Measurements from ENCODE around the gene TRIM66. TPM values are rescaled to one million over a fixed set of nuclear protein-coding genes. Genes with fewer than 3 reads are reported as not detected.

The TRIM66 gene
- total RNA-seq, 2 experiments from 2014 or later, result 28.1 to 28.2 TPM

DNA sequence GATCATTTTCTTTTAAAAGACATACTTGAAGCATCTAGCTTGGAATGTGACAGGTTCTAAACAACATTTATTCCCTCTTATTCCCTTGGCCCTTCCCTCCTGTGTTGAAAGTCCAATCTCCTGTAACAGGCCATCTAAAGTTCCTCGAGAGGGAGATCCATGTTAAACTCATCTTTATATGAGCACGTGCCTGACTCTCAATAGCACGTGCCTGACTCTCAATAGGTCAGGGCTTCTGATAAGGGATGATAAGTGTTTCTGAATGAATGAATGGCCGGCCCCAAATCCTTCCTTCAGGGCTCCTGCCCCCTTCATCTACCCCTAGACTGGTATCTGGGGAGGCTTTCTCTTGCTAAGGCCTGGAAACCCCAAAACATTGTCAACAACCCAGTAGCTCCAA is 27.3 kb upstream of the TRIM66 start:
- ChIA-PET POLR2A (no interaction called here), CTCF (no interaction called here)
- H3K27ac Mint-ChIP-seq, result no peak overlapping the region
- no peak for ATAC-seq
- H3K4me1 Mint-ChIP-seq (ENCODE audit: low read depth), result peaks cover 4% of the 10 kb centered on the region
- H3K27me3 Mint-ChIP-seq (ENCODE audit: low read depth), result no peaks in the 10 kb centered on the region
- no peaks in the 10 kb centered on the region for H3K9me3 Mint-ChIP-seq (ENCODE audit: insufficient read depth)
- H3K4me3 Mint-ChIP-seq, result no peak overlapping the region
- no peaks in the 10 kb centered on the region for H3K36me3 Mint-ChIP-seq (ENCODE audit: low read depth)
- no peak for DNase-seq

DNA sequence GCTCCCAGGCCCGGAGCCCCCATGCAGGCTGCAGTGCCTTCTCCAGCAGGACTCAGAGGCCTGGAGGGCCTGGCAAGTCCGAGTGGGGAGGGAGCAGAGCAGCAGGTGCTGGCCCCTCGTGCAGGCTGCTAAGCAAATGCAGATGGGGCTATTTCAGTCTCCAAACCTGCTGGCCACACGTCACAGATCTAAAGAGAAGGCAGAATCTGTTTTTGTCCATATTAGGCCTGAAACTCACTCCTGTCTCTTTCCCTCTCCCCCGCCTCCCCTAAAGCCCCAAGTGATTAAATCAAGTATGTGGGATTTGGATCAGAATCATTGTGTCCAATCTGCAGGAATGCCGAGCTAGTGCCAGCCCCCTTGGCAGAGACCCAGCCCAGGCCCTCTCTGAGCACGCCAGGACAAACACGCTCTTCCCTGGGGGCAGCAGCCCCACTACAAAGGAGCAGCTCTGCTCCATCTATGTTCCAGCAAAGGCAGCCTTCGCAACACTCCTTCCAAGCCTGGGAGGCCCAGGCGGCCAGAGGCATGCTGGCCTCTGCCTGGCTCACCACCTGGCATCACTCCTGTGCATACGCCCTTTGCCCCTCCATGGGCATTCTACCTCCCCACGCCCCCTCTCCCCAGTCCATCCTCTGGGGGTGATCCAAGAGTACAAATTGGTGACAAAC is 26.7 kb upstream of the TRIM66 start:
- Mint-ChIP-seq H3K9me3 (ENCODE audit: insufficient read depth) (no peaks in the 10 kb centered on the region), H3K4me1 (ENCODE audit: low read depth) (peaks cover 4% of the 10 kb centered on the region), H3K4me3 (no peak overlapping the region), H3K36me3 (ENCODE audit: low read depth) (no peaks in the 10 kb centered on the region), H3K27me3 (ENCODE audit: low read depth) (no peaks in the 10 kb centered on the region), H3K27ac (no peak overlapping the region)
- POLR2A ChIA-PET, result no interaction called here
- DNase-seq (no peak), ATAC-seq (no peak)
- CTCF ChIA-PET, result no interaction called here

DNA sequence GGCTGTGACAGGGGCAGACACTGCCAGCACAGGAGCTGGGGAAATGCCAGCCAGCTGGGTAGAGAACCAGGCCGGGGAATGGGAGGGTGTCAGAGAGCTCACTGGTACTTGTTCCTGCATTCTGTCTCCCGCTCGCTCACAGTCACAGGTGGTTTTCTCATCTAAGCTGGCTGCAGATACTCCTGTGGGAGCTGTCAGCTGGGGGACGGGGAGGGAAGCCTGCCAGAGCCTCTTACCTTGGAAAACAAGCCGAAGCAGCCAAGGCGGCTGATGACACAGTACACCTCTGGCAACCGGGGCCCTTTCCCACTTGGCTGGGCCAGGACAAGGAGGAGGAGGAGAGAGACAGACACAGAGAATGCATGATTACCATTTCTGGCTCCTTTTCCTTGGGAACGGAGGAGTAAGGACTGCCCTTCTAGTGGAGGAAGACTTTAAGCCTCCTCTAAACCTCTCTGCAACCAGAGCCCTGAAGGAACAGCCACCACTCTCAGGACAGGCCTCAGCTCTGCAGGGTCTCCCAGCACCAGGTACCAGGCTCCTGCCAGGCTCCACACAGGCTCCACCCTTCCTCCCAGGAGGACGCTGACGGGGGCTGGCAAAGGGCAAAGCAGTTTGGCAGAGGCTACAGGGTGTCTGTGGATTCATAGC is 25.2 kb upstream of the TRIM66 start:
- H3K9me3 Mint-ChIP-seq (ENCODE audit: insufficient read depth), result no peaks in the 10 kb centered on the region
- ChIA-PET POLR2A (no interaction called here), CTCF (no interaction called here)

DNA sequence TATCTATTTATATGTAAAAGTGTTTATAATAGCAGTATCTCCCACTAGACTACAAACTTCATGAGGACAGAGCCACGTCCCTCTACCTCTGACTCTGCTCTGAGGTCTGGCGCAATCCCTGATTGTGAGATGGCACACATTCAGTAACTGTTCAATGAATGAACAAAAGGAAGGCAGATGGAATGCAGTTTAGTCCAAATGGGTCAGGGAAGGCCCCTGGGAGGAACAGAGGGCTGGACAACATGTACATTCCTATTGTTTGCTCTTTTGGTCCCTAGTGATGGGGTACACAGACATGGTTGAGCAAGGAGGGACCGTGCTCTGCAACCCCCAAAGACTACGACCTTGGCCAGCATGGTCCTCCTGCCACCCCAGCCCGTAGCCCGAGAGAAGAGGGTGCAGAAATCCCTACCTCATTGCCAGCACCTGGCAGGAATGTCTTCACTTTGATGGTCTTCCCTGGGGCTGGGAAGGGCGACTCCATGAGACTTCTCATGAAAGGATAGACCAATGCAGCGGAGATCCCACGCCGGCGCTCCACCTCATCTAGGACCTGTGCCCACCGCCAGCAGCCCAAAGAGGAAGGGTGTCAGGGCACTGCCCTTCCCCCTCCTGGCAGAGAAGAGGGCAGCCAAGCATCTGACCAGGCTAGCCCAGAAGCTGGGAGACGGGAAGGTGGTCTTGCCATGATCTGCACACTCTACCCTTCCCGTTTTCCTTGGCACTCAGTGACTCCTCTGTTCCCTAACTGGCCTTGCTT is 24.4 kb upstream of the TRIM66 start:
- DNase-seq (no peak), ATAC-seq (no peak)
- Mint-ChIP-seq H3K4me3 (no peak overlapping the region), H3K4me1 (ENCODE audit: low read depth) (peaks cover 4% of the 10 kb centered on the region), H3K27ac (no peak overlapping the region), H3K36me3 (ENCODE audit: low read depth) (no peaks in the 10 kb centered on the region), H3K27me3 (ENCODE audit: low read depth) (no peaks in the 10 kb centered on the region), H3K9me3 (ENCODE audit: insufficient read depth) (no peaks in the 10 kb centered on the region)
- CTCF ChIA-PET, result no interaction called here
- POLR2A ChIA-PET, result no interaction called here

More for the DNA sequence above, 25.2 kb upstream of the TRIM66 start:
- Mint-ChIP-seq H3K4me1 (ENCODE audit: low read depth) (peaks cover 4% of the 10 kb centered on the region), H3K36me3 (ENCODE audit: low read depth) (no peaks in the 10 kb centered on the region), H3K27ac (no peak overlapping the region), H3K27me3 (ENCODE audit: low read depth) (no peaks in the 10 kb centered on the region), H3K4me3 (no peak overlapping the region)
- DNase-seq (no peak), ATAC-seq (no peak)

DNA sequence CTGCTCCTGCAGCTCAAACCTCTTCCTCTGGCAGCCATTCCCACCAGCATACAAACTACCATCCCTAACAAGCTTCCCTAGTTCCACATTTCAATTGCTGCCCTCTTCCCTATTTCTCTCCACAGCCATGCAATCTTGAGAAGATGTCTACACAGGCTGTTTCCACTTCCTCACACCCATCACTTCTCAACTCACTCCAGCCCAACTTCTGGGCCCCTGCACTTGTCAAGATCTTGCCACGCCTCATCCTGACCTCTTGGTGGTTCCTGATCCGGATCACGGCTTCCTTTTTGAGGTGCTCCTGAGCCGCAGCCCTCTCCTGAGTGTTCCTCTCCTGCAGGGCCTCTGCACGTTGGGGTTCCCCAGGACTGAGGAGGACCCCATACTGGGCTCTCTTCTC is 22.7 kb upstream of the TRIM66 start:
- ChIA-PET CTCF (no interaction called here), POLR2A (no interaction called here)
- no peak for DNase-seq
- Mint-ChIP-seq H3K27me3 (ENCODE audit: low read depth) (no peaks in the 10 kb centered on the region), H3K4me1 (ENCODE audit: low read depth) (peaks cover 4% of the 10 kb centered on the region), H3K4me3 (no peak overlapping the region), H3K9me3 (ENCODE audit: insufficient read depth) (no peaks in the 10 kb centered on the region), H3K27ac (no peak overlapping the region), H3K36me3 (ENCODE audit: low read depth) (no peaks in the 10 kb centered on the region)
- ATAC-seq, result no peak

DNA sequence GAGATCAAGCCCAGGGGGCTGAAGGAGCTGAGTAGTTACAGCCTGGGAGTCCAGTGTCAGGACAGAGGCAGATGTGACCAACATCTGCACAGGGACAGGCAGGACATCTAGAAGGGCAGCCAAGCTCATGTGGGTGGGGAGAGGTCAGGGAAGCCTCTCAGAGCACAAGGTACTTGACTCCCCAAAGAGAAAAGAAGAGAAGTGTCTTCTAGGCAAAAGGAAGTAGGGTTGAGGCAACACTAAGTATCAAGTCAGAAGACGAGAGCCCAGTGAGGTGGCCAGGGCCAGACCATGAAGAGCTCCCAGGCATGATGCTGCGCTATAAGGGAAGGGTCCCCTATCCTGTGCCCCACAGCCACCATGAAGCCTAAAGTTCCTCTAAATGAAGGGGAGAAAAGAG is 21.7 kb upstream of the TRIM66 start:
- H3K4me1 Mint-ChIP-seq (ENCODE audit: low read depth), result peaks cover 7% of the 10 kb centered on the region
- no peak overlapping the region for H3K4me3 Mint-ChIP-seq
- no peak overlapping the region for H3K27ac Mint-ChIP-seq
- H3K27me3 Mint-ChIP-seq (ENCODE audit: low read depth), result no peaks in the 10 kb centered on the region
- ChIA-PET CTCF (no interaction called here), POLR2A (no interaction called here)
- DNase-seq (no peak), ATAC-seq (no peak)
- H3K9me3 Mint-ChIP-seq (ENCODE audit: insufficient read depth), result no peaks in the 10 kb centered on the region
- no peaks in the 10 kb centered on the region for H3K36me3 Mint-ChIP-seq (ENCODE audit: low read depth)

DNA sequence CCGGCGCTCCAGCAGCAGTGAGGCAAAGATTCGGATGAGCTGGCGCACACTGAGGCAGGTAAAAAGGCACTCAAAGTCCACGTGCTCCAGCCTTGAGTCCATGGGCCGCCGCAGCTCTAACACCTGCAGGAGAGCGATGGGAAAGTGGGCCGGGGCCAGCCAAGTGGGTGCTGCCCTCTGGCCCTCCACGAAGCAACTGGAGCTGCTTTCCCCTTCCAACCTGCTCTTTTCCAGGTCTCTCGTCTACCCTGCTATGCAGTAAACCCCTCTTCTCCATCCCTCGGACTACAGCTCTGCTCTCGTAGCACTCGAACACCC is 20.1 kb upstream of the TRIM66 start:
- Mint-ChIP-seq H3K27me3 (ENCODE audit: low read depth) (no peaks in the 10 kb centered on the region), H3K36me3 (ENCODE audit: low read depth) (peaks cover under 1% of the 10 kb centered on the region), H3K4me1 (ENCODE audit: low read depth) (peaks cover 7% of the 10 kb centered on the region), H3K9me3 (ENCODE audit: insufficient read depth) (no peaks in the 10 kb centered on the region), H3K4me3 (no peak overlapping the region), H3K27ac (no peak overlapping the region)
- POLR2A ChIA-PET, result no interaction called here
- DNase-seq (no peak), ATAC-seq (no peak)
- CTCF ChIA-PET, result no interaction called here

DNA sequence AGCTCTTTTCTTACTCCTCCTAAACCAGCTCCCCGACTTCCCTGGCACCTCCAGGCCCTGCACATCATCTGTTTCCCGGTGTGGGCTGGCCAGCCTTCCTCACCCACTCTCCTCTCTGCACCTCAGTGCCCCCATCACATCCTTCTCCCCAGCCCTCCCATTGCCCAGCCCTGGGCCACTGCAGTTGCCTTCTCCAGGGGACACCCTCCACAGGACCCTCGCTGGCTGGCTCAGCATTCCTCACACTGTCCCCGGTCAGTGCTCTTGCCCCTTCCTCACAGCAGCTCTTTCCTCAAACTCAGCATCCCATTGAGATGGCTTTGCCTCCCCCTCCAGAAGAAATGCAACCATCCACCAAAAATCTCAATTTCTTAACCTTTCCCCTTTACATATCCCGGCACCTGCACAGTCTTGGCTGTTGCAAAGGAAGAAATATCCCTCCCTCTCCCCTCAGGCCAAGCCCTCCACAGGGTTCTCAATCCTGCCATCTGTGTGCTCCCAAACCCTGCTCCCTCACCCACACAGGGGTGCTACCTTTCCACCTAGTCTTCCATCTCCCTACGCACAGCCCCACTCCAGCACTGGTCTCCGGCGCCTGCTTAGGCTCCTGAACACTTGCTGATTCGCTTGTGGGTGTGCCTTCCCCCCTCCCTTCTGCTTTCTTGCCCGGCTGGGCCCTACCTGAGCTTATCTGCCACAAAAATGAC is 19.6 kb upstream of the TRIM66 start:
- no peak overlapping the region for H3K4me3 Mint-ChIP-seq
- peaks cover 4% of the 10 kb centered on the region for H3K36me3 Mint-ChIP-seq (ENCODE audit: low read depth)
- ChIA-PET CTCF (no interaction called here), POLR2A (no interaction called here)
- peaks cover 7% of the 10 kb centered on the region for H3K4me1 Mint-ChIP-seq (ENCODE audit: low read depth)
- DNase-seq, result no peak
- no peaks in the 10 kb centered on the region for H3K27me3 Mint-ChIP-seq (ENCODE audit: low read depth)
- no peak for ATAC-seq
- no peak overlapping the region for H3K27ac Mint-ChIP-seq
- H3K9me3 Mint-ChIP-seq (ENCODE audit: insufficient read depth), result no peaks in the 10 kb centered on the region

DNA sequence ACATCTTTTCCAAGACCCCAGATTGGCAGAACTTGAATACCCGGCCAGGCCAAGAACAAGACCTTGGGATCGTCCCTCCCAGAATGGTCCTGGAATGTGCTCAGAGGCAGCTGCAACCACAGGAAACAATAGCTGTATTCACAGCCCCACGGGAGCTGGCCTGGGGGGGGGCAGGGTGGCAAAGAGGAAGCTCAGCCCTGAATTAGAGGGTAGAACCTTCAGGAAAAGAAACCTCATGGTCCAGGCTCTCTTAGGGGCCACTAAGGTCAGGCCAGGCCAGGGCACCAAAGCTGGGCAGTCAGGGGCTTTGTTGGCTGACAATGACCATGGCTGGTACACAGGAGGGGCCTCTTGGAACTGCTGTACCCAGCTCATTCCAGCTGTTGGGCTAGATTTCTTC is 17.4 kb upstream of the TRIM66 start:
- POLR2A ChIA-PET, result interaction anchor here (1.2 kb wide), 1 partner anchor 11 kb away, joined by 6 read pairs; no protein-coding TSS in a partner anchor
- Mint-ChIP-seq H3K4me1 (ENCODE audit: low read depth) (peaks cover 3% of the 10 kb centered on the region), H3K9me3 (ENCODE audit: insufficient read depth) (no peaks in the 10 kb centered on the region), H3K4me3 (no peak overlapping the region), H3K36me3 (ENCODE audit: low read depth) (peaks cover 10% of the 10 kb centered on the region), H3K27me3 (ENCODE audit: low read depth) (no peaks in the 10 kb centered on the region), H3K27ac (peak overlapping the region; percentile 25)
- DNase-seq, result no peak
- CTCF ChIA-PET, result no interaction called here
- no peak for ATAC-seq

DNA sequence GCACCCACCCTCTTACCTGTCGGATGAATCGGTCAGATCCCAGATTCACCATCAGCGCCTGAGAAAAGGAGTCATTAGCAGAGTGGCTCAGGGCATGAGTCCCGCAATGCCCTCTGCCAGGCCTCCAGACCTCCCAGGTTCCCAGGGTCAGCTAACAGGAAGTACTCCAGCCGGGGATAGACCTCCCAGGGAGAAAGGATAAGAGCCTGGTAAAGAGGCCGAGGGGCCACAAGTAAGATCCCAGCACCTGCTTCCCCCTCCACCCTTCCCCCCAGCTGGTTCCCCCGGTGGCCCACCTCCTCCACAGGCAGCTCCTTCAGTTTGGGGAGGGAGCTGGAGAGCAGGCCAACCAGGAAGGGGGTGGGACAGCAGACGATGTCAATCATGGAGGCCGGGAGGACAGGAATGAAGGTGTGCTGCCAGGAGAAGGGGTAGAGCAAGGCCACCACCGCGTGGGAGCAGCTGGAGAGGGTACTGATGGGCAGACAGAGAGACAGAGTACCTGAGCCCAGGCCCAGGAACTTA is 16.5 kb upstream of the TRIM66 start:
- no peak overlapping the region for H3K27ac Mint-ChIP-seq
- no peak for DNase-seq
- ChIA-PET CTCF (no interaction called here), POLR2A (interaction anchor here (1.9 kb wide), 1 partner anchor 16 kb away, joined by 7 read pairs; the partner anchor contains the start of genes RPL27A and TRIM66)
- ATAC-seq, result no peak
- no peaks in the 10 kb centered on the region for H3K9me3 Mint-ChIP-seq (ENCODE audit: insufficient read depth)
- H3K4me3 Mint-ChIP-seq, result no peak overlapping the region
- H3K36me3 Mint-ChIP-seq (ENCODE audit: low read depth), result peaks cover 15% of the 10 kb centered on the region
- H3K4me1 Mint-ChIP-seq (ENCODE audit: low read depth), result peaks cover 10% of the 10 kb centered on the region
- H3K27me3 Mint-ChIP-seq (ENCODE audit: low read depth), result no peaks in the 10 kb centered on the region

DNA sequence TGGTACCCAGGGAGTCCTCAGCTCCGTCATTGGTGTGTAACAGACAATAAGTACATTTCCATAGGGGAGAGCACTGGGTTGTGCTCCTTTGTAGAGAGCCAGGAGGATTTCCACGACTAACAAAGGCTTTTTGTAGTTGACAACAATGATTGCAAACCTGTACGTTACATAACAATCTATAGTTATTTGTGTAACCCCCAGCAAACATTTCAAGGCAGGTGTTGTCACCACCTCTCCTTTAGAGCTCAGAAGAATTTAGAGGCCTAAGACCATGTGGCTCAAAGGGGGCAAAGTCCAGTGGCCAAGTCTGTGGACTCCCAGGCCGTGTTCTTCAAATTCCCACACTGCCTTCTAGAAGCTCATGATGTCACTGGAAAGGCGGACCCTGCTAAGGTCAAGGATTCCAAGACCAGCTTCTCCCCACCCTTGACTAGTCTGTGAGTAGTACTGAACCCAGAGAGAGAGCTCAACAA is 15.9 kb upstream of the TRIM66 start:
- Mint-ChIP-seq H3K9me3 (ENCODE audit: insufficient read depth) (no peaks in the 10 kb centered on the region), H3K27me3 (ENCODE audit: low read depth) (no peaks in the 10 kb centered on the region), H3K36me3 (ENCODE audit: low read depth) (peaks cover 17% of the 10 kb centered on the region), H3K4me3 (no peak overlapping the region), H3K27ac (no peak overlapping the region), H3K4me1 (ENCODE audit: low read depth) (peaks cover 15% of the 10 kb centered on the region)
- ChIA-PET POLR2A (interaction anchor here (1.9 kb wide), 1 partner anchor 16 kb away, joined by 7 read pairs; the partner anchor contains the start of genes RPL27A and TRIM66), CTCF (no interaction called here)
- no peak for DNase-seq
- ATAC-seq, result no peak

DNA sequence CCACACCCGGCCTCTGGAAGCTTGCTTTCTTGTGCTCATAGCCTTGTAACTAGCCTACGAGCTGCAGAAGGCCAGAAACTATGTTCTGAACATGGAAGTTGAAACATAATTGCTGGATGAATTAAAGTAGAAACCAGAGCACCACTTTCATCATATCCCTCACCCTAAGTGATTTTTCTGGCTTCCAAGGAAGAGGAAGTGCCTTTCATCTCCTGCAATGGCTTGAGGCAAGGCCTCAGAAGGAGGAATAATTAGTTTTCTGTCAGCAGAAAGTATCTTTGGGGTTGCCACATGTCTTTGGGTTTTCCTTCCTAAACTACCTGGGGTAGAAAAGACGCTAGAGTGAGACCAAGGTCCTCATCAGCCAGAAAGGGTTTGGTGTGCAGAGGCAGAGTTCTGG is 14.6 kb upstream of the TRIM66 start:
- no peak for ATAC-seq
- no peak for DNase-seq
- no peak overlapping the region for H3K4me3 Mint-ChIP-seq
- ChIA-PET POLR2A (no interaction called here), CTCF (no interaction called here)
- H3K9me3 Mint-ChIP-seq (ENCODE audit: insufficient read depth), result no peaks in the 10 kb centered on the region
- peaks cover 15% of the 10 kb centered on the region for H3K4me1 Mint-ChIP-seq (ENCODE audit: low read depth)
- H3K36me3 Mint-ChIP-seq (ENCODE audit: low read depth), result peaks cover 24% of the 10 kb centered on the region
- H3K27me3 Mint-ChIP-seq (ENCODE audit: low read depth), result no peaks in the 10 kb centered on the region
- peak overlapping the region; percentile 1 for H3K27ac Mint-ChIP-seq

Data from activated CD8-positive, alpha-beta T cell treated with anti-CD3 and anti-CD28 coated beads, Interleukin-2, amount 10 ng/mL, durations not matched to agents 7 days and 5 days (primary cell).